Measurements from ENCODE around the gene TUBB4A. TPM values are rescaled to one million over a fixed set of nuclear protein-coding genes. Genes with fewer than 3 reads are reported as not detected.

Gene TUBB4A
- total RNA-seq, 1 experiment from 2014 or later, result 20.3 TPM

DNA sequence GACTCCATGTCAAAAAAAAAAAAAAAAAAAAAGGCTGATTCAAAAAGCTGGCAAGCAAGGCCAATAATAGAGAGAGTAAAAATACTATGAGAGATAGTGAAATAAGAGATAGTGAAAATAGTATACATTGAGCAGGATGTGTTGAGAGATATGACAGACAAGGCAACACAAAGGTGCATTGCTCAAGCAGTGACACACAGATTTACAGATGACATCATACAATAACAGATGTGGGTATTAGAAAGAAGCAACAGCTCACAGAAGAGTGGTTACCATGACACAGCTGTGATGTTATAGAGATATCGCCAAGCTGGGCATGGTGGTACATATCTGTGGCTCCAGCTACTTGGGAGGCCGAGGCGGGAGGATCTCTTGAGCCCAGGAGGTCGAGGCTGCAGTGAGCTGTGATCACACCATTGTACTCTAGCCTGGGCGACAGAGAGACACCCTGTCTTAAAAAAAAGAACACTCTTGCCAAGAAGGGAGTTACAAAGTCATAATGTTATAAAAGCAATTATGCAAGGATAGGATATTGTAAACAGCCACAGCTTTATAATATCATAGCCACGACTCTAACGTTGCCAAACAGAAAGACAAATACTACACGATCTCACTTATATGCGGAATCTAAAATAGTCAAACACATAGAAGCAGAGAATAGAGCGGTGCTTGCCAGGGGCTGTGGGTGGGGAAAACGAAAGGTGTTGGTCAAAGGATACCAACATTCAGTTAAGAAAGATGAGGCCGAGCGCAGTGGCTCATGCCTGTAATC, 39.0 kb upstream of the TUBB4A start:
- no peaks in the 10 kb centered on the region for H3K79me2 ChIP-seq (ENCODE audit: insufficient read depth, low read length)
- H3K14ac ChIP-seq (ENCODE audit: insufficient read depth, low read length), result no peak overlapping the region
- Mint-ChIP-seq H3K36me3 (ENCODE audit: insufficient read depth in 1 of 3, low read depth in 3 of 3) (peaks cover 2 to 7% (median 5%) of the 10 kb centered on the region in 3 experiments; a peak in 6 of 7 replicates), H3K27me3 (ENCODE audit: low read depth) (peaks cover 18% of the 10 kb centered on the region), H3K27ac (no peak overlapping the region), H3K9me3 (peaks cover 6 to 34% of the 10 kb centered on the region in 2 experiments), H3K4me3 (no peak overlapping the region), H3K4me1 (no peaks in the 10 kb centered on the region)
- H3K18ac ChIP-seq (ENCODE audit: insufficient read length, low read depth, low read length), result no peak overlapping the region
- H4K5ac ChIP-seq (ENCODE audit: insufficient read length, low read depth, low read length), result no peak overlapping the region
- no peak overlapping the region for H4K91ac ChIP-seq (ENCODE audit: insufficient read length, low read depth, low read length)
- H3K23ac ChIP-seq (ENCODE audit: insufficient read length, low read depth, low read length), result no peak overlapping the region
- no peak for DNase-seq
- no peak overlapping the region for H2BK12ac ChIP-seq (ENCODE audit: insufficient read length, low read depth, low read length)
- no peaks in the 10 kb centered on the region for H4K20me1 ChIP-seq (ENCODE audit: control insufficient read depth, insufficient read depth, insufficient read length)
- H3K27me3 ChIP-seq (ENCODE audit: insufficient read depth, low read length), result no peaks in the 10 kb centered on the region
- no peak overlapping the region for H3K56ac ChIP-seq (ENCODE audit: insufficient read length, low read depth, low read length)
- no peak overlapping the region for H2AK5ac ChIP-seq (ENCODE audit: insufficient read length, low read length)
- no peaks in the 10 kb centered on the region for H3K9me3 ChIP-seq (ENCODE audit: control insufficient read depth, low read depth, low read length)
- no peak overlapping the region for H2BK120ac ChIP-seq (ENCODE audit: low read depth, low read length, poor library complexity, severe bottlenecking)
- H3K27ac ChIP-seq (ENCODE audit: insufficient read length, low read depth, low read length), result no peak overlapping the region
- H3K79me1 ChIP-seq (ENCODE audit: insufficient read depth, low read depth, low read length, poor library complexity, severe bottlenecking), result no peaks in the 10 kb centered on the region
- H3K23me2 ChIP-seq (ENCODE audit: insufficient read length, low read depth, low read length, poor library complexity, severe bottlenecking), result no peaks in the 10 kb centered on the region
- H3K9ac ChIP-seq (ENCODE audit: extremely low read depth, insufficient read length, low read length), result no peak overlapping the region
- TF ChIP-seq, protein P1, sequence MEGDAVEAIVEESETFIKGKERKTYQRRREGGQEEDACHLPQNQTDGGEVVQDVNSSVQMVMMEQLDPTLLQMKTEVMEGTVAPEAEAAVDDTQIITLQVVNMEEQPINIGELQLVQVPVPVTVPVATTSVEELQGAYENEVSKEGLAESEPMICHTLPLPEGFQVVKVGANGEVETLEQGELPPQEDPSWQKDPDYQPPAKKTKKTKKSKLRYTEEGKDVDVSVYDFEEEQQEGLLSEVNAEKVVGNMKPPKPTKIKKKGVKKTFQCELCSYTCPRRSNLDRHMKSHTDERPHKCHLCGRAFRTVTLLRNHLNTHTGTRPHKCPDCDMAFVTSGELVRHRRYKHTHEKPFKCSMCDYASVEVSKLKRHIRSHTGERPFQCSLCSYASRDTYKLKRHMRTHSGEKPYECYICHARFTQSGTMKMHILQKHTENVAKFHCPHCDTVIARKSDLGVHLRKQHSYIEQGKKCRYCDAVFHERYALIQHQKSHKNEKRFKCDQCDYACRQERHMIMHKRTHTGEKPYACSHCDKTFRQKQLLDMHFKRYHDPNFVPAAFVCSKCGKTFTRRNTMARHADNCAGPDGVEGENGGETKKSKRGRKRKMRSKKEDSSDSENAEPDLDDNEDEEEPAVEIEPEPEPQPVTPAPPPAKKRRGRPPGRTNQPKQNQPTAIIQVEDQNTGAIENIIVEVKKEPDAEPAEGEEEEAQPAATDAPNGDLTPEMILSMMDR (conservative IDR thresholded peaks at IDR 0.05), result no peak
- no peak overlapping the region for H3T11ph ChIP-seq (ENCODE audit: low read length)
- no CpG with 5 or more reads among the region's 13 CpGs for WGBS (ENCODE audit: extremely low coverage, insufficient read length, low lambda C conversion rate)
- no peaks in the 10 kb centered on the region for H3K4me1 ChIP-seq (ENCODE audit: insufficient read depth, low read length)
- H2BK15ac ChIP-seq (ENCODE audit: low read depth, low read length), result no peak overlapping the region
- no peak overlapping the region for H2BK20ac ChIP-seq (ENCODE audit: low read depth, low read length, poor library complexity, severe bottlenecking)
- no peak overlapping the region for H4K8ac ChIP-seq (replicated peaks; ENCODE audit: insufficient read length, low read depth, low read length)
- H3K4ac ChIP-seq (ENCODE audit: low read depth, low read length), result no peak overlapping the region
- no peak overlapping the region for H2BK5ac ChIP-seq (ENCODE audit: insufficient read length, low read length)
- no peak overlapping the region for H3K4me2 ChIP-seq (ENCODE audit: insufficient read depth, insufficient read length, low read length)
- H2AFZ ChIP-seq (ENCODE audit: low read length), result no peak overlapping the region

Data from H9 (cell line).